NCI-H345 treated with DMSO at 0.1 percent for 48 hours (cell line): ENCODE measurements around the gene BARX2.

Experiments
- DNase-seq: peaks from one replicate; lab custom pipeline; 2025; ENCODE audit not compliant: unreplicated experiment; lab: John Stamatoyannopoulos, UW

Gene BARX2

DNA sequence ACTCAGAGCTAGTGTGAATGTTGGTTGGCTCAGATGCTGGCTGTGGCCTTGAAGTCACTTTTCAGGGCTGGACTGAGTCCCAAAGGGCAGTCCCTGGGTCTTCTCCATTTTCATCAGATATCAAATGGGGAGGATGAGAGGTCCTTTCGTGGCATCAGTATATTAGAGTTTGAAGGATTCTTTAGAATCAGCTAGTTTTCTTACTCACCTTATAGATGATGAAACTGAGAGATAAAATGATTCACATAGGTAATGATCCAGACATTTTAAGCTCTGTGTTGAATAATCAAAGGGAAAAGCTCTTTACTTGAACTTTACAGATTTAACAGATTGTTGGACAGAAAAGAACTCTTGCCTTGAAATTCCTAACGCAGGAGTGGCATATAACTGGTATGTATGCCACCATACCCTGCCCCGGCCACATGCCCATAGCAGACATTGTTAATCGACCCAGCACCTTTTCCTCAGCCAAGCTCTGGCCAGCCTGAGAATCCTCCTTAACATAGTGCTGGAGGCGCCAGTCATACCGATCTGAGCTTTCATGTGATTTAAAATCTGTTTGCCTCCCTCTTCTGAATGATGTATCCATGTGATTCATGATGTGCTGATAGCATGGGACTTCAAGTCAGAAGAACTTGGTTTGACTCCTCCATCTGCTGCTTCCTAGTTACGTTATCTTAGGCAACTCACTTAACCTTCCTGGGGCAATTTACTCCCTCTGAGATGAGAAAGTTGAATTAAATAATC, 60.0 kb downstream of the BARX2 start:
- DNase-seq, result no peak

DNA sequence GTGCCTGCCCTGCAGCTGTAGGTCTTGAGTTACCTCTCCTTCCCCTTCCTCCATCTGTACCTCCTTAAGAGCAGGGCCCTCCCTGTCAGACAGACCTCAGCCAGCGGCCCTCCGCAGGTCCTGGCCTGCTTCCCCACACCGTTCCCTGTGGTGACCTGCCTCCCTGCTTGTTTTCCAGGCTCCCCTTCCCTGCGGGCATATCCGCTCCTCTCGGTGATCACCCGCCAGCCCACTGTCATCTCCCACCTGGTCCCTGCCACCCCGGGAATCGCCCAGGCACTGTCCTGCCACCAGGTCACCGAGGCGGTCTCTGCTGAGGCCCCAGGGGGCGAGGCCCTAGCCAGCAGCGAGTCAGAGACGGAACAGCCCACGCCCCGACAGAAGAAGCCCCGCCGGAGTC, 60.9 kb downstream of the BARX2 start:
- no peak for DNase-seq

DNA sequence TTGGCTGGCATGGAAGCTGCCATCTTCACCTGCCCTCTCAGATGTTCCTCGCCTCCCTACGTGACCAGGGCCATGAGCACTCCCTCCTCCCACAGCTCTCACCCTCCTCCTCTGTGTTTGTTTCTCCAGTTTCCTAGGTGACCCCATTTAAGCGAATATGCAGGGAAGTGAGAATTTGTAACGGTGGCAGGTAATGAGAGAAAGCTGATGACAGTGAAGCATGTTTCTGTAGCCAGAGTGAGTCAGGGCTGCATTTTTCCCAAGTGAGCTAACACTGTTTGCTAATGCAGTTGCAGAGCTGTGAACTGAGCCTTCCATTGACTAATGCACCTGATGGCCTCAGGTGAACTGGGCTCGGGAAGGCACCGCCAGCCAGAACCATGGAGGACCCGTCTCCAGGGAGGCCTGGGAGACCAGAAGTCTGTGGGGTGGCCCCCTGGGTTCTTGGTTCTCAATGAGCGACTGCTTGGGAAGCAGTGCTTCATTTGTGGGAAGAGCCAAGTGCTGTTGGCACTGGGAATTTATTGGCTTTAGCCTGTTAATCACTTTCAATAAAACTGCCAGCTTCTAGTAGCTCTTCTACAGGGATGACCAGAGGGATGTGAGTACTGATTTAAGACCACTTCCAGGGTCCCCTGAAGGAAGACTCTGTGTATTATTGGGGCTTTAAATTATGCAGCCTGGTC, 64.5 kb downstream of the BARX2 start:
- DNase-seq, result no peak

DNA sequence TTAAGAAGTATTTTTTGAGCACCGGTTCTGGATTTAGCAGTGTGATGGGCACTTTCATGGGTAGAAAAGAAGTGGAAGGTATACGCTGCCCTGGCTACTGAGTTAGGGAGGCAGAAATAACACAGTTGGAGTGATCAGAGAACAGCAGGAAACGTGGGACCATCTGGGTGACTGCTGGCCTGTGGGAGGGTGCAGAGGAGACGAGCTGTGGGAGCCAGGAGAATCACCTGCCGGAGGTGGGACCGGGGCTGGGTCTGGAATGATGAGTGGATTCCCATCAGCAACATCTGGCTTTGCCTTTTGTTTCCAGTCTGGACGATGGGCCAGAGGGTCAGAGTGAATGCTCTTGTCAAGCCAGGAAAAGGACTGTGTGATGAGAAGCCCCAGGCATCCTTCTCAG, 66.5 kb downstream of the BARX2 start:
- DNase-seq, result no peak

DNA sequence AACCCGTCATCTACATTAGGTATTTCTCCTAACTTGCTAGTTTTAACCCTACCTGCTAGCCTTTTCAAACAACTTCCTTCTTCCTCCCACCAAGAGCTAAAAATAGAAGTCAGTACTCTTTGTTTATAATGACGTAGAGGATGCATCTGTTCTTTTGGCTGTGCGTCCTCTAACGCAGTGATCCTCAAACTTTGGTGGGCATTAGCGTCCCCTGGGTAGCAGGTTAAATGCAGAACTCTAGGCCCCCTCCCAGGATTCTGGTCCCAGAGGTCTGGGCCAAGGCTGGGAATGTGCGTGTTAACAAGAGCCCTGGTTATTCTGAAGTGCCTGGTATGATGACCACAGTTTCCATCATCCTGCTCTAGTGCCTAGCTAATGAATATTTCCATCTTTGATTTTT, 67.6 kb downstream of the BARX2 start:
- no peak for DNase-seq

DNA sequence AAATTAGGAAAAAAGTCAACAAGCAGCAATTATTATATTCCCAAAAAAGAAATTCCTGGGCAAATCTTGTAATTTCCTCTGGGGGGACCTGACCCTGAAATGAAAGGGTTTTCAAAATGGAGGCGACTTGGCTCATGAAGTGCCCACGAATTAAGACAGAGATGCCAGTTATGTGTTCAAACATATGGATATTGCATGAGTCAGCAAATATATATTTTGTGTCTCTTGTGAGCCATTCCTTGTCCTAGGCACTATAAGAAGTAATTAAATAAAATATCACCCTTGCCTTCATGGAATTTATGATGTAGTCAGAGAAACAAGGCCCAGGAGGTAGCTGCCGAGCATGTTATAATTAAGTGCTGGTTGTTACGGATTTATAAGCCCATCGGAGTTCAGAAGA, 68.6 kb downstream of the BARX2 start:
- no peak for DNase-seq

DNA sequence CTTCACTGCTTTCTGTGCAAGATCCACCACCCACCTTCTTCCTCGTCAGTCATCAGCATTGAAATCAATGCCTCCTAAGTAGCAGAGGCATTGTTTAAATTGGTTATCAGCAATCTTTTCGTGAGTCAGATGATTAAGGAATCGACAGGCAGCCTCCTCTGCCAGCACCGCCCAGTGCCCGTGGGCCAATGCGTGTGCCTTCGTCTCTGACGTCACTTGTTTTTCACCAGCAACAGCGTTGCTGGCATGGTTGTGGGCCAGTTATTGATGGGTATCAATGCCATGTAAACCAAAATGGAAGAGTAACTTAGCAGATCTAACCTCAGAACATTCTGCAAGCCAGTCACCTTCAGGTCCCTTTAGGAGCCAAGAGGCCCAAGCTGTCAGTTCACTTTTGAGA, 69.6 kb downstream of the BARX2 start:
- DNase-seq, result no peak

DNA sequence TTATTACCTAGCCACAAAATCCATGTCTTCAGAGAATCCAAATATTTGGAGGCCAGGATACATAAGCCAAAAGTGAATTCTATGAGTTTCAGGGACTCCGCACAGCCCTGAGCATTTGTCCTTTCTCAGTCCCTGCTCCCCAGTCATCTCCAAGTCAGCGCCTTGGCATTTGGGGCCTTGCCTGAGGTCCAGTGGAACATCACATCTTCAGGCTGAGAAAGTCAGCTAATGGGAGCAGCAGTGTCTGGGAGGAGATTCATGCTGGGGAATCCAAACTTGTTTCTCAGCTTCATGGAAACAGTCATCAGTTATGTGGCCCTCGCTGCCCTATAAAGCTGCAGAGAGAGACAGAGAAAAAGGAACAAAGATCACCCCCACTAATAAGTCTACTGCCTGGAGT, 70.9 kb downstream of the BARX2 start:
- no peak for DNase-seq

DNA sequence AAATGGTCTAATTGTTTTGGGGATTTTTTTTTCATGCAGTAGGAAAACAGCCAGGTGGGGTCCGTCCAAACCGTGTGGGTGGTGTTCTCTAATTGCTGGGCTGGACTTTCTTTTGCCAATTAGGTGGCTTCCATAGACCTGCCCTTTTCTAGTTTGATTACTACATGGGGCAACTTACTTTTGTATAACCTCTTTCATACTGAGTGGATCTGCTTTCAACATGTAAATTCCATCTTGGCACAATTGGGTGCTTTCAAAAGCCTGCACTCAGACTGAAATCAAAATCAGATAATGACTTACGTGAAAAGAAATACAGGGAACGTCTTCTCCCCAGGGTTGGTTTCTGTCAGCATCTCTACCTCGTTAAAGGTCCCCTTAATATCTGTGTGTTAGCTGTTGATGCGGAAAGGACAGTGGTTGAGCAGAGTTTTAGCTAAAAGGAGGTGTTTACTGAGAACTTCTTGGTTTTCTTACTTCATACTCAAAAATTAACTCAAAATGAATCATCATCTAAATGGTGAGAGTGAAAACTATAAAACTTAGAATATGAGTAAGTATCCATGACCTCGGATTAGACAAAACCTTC, 72.1 kb downstream of the BARX2 start:
- no peak for DNase-seq

DNA sequence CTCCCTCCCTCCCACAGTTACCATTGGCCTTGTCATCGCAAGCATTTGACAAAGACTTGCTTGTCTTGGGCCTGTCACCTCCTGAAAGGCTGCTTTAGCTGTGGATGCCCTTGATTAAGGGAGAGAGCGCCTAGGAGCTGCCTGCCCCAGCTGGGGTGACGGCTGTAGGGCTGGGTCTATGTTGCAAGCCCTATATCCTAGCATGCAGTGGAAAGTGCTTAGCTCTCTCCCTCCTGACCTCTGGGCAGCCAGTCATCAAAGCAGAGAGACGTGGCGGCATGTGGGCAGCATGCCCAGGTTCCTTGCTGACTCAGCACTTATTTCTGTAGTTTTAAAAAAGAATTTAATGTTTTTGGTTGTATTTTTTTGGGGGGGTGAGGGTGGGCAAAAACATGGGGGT, 75.9 kb downstream of the BARX2 start:
- no peak for DNase-seq

DNA sequence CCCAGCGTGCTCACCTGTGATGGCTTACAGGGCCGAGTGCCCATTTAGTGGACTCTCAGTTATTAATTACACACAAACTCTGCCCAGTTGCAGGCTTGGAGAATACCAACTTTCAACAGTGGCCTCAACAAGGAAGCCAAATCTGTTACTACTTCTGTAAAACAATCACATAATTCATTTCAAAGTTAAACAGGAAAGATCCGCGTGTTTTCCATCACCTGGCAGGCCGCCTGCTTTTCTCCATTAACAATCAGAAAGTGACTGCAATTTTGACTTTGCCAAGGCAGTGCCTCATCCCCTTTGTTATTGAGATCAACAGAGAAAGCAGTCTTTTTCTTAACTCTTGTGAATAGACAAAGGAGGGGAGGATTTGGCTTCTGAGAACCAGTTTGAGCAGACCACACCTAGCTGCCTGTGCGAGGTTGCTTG, 77.7 kb downstream of the BARX2 start:
- DNase-seq, result no peak

DNA sequence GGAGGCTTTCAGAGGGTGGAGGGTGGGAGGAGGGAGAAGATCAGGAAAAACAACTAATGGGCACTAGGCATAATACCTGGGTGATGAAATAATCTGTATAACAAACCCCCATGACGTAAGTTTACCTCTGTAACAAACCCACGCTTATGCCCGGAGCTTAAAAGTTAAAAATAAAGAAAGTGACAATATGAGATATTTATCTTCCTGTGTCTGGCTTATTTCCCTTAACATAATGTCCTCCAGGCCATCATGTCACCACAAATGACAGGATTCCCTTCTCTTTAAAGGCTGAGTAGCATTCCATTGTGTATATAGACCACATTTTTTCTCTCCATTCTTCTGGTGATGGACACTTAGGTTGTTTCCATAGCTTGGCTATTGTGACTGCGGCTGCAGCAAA, 79.5 kb downstream of the BARX2 start:
- DNase-seq, result no peak

DNA sequence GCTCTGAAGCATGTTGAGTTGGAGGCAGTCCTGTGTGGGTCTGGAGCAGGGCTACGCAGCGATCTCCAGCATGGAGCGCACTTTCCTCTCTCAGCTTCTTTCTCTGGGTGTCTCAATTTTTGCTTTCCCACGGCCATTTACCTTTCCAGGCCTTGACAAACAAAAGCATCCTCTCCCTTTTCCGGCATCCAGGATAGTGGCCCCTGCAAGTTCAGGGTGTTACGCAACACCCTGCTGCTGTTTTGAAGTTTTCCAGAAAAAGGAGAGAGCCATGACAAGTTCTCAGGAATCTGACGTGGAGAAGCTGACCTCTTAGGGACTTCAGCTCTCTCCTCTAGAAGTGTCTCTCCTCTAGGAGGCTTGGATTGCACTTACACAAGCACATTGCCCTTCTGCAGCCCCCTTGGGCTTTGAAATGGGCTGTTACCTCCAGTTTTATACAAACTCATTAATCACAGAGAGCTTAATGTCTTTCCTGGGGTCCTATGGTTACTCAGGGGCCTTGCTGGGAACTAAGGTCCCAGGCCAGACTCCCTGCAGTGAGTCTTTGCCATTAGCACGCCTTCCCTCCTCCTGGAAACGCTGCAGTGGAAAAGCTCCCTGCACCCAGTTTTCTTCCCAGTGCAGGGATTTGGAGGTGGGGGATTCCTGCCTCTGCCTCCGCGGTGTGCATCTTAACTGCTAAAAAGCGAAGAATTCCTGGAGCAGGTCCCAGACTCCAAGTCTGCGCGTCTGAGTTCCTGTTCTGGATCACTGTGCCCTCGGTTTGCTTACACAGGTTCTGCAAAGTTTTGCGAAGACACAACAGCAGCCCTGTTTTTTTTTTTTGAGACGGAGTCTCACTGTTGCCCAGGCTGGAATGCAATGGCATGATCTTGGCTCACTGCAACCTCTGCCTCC, 80.4 kb downstream of the BARX2 start:
- DNase-seq, result no peak

DNA sequence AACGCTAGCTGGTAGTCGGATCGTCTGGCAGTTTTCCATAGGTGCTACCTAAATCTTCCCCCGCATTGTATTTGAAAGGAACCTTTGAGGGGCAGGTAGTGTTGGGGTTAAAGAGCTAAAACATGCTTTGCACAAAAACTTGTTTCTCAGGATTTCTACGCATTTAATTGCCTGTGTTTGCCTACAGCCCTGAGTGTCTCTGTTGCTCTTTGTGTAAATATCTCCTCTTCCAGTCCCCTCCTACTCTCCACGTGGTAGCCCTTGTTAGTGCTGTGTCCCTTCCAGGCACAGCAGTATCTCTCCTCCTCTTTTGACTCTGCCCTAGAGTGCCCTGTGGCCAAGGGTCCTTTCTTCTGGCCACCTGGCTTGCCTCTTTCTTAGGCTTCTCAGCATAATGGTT, 81.7 kb downstream of the BARX2 start:
- peak; percentile 32 for DNase-seq

DNA sequence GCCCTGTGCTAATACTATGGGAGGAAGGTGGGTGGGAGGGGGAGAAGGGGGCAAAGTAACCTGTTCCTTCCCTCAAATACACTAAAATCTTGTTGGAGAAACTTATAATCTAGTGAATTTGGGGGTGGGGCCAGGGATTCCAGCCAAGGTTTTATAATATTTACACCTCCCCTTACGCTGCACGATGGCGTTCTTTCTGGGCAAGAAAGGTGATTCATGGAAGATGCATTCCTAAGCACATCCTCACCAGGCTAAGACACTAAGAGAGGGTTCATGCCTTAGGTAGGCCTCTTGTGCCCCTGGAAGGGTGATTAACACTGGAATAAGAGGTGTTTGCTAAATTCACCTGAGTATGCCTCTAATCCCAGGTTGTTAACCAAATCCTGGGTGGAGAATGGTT, 82.6 kb downstream of the BARX2 start:
- no peak for DNase-seq

DNA sequence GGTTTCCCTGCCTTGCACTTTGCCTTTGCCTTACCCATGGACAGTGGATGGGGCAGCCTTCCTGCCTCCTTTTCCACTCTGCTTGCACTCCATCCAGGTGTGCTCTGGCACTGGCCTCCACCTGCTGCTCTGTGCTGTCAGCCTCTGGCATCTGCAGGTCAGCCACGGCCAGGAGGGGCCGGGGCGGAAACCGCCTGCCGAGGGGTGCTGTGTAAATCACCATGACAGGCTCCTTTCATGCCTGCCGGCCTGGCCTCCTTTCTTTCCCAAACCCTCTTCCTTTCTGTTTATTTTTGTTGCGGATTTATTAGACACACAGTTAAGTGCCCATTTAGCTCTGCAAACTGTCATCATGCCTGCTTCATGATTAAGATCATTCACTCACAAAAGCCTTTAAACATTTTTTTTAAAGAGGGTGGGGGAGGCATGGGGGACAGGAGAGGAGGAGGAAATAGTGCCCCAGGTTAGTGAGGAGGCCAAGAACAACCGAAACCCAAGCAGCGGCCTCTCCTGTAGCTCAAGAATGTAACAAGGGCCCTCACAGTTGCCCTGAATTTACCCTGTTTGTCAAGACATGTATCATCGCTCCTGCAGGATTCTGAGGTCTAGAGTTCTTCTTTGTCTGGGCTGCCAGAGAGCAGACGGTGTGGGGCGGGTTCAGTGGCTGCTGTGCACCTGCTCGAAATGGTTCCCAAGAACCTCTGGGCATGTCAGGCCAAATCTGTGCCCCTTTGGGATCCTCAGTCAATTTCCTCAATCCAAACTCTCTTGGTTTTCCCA, 83.3 kb downstream of the BARX2 start:
- peak; percentile 22 for DNase-seq

DNA sequence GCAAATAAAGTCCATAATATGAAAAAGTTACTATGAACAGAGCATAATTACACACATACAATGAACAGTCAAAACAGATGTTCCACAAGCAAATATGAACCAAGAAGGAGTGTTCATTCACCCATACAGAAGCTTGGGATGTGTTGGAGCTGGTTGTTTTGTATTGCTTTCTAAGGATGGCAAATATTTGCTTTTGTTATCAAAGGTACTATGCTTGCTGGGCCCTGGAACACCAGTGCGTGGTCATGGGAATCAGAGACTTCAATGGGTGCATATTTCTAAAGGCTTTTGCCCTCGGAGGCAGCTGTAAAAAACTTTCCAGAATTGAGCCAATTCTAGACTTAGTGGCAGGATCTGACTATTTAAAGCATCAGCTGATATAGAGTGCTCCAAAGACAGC, 85.1 kb downstream of the BARX2 start:
- DNase-seq, result peak; percentile 89

DNA sequence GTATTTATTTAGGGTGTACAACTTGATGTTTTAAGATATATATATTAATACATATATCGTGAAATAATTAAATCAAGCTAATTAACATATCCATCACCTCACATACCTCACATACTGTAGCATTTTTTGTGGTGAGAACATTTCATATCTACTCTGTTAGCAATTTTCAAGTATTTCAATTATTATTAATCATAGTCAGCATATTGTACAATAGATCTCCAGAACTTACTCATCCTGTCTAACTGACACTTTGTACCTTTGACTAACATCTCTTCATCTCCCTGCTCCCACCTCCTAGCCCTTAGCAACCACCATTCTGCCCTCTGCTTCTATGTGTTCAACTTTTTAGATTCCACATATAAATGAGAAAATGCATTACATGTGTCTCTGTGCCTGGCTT, 108.4 kb downstream of the BARX2 start:
- DNase-seq, result no peak

DNA sequence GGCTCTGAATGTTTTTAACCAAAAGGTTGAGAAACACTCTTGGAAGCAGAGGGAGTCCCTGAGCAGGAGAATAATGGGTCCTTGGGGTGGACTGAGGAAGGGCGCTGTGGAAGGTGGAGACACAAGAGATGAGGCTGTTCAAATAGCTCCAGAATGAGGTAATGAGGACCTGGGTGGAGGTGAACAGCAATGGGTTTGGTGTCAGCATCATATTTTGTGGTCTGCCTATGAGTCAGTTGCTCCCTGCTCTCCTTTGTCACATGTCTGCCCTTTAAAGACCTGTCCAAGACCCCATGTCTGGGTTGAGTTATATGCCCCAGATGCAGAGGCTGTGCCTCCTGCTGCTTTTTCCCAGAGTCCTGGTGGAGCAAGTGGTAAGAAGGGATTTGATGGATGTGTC, 113.6 kb downstream of the BARX2 start:
- no peak for DNase-seq

DNA sequence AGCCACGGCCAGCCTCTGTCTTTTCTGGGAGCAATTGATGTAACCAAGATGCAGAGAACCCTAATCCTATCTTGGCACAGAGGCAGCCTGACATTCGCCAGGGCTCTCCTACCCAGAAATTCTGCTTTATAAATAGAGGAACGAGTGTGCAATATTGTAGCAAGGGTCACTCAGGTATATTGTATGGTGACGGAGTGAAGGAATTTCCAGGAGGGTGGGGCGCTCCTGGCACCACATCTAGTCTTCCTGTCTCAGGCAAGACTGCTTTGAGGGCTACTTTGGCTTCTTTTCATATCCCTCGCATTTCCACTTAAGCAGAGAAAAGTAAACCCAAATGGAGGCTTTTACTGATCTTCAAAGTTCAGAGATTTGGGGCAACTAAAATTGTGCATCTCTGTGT, 114.4 kb downstream of the BARX2 start:
- no peak for DNase-seq

DNA sequence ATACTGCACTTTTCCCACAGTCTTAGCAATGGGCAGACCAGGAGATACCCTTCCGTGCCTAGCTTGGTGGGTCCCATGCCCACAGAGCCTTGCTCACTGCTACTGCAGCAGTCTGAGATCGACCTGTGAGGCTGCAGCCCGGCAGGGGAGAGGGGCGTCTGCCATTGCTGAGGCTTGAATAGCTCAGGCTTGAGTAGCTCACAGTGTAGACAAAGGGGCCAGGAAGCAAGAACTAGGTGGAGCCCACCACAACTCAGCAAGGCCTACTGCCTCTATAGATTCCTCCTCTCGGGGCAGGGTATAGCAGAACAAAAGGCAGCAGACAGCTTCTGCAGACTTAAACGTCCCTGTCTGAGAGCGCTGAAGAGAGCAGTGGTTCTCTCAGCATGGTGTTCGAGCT, 118.1 kb downstream of the BARX2 start:
- DNase-seq, result no peak
